Breast epithelium (tissue), 3 donors: Measurements from ENCODE around the gene C17orf75.

Experiments used
- CTCF ChIP-seq, 3 donors: fragments of 450-650 bp; IDR thresholded peaks; one replicate each; pipeline ENCODE4 v1.5.1; 2016 to 2017; ENCODE audit warnings: antibody characterized with exemption in 3 of 3, mild to moderate bottlenecking in 3 of 3, moderate library complexity in 3 of 3
- POLR2A ChIP-seq: fragments of 450-650 bp; IDR thresholded peaks from one replicate; pipeline ENCODE4 v1.6.1; 2016; ENCODE audit warnings: antibody characterized with exemption, mild to moderate bottlenecking, moderate library complexity
- POLR2AphosphoS5 ChIP-seq, 3 donors: sonication (generic); formaldehyde crosslinking; IDR thresholded peaks; one replicate each; pipeline ENCODE4 v1.6.1; 2017; ENCODE audit warnings: antibody characterized with exemption in 3 of 3

GRCh38 chr17:32281011-32281451 lies 60.9 kb downstream of the C17orf75 start:
- TF ChIP-seq CTCF (IDR thresholded peaks at IDR 0.05) (no peak), POLR2A (no peak), POLR2AphosphoS5 (IDR thresholded peaks at IDR 0.05) (no peak)
